Measurements from ENCODE around the gene PVR. TPM values are rescaled to one million over a fixed set of nuclear protein-coding genes. Genes with fewer than 3 reads are reported as not detected.

The PVR gene
- total and polyA plus RNA-seq, 9 of the 15 experiments (the other 6 are each of a cell fraction or from before 2014, with no cell fraction given) = 0.89 to 14.5 (median 9.8) TPM

DNA sequence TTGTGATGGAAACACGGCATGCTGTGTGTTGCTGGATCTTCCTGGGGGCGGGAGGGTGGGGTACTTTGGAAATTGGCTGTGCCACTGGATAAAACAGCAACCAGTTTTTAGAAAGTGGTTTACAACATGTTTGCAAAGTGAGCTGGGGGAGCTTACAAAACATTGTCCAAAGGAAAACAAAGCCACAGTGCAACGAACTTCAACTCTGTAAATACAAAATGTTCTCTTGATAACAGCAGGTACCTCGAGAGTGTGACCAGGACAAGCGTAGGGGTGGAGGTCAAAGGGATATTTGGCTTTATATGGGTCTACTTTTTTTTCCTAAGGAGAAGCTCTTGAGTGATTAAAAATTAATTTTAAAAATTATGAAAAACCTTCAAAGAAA, 27.9 kb upstream of the PVR start:
- FAIRE-seq (no peak), DNase-seq (ENCODE audit: extremely low read depth in 1 of 4, low spot score in 3 of 4) (no peak)

More for the DNA sequence above, 27.9 kb upstream of the PVR start:
- WGBS (ENCODE audit: insufficient coverage, low coverage, missing lambda C conversion rate) = 26% methylated on average over 5 of the region's 5 CpGs
- H3K4me1 ChIP-seq (replicated peaks in 1 of 2; ENCODE audit: control insufficient read depth in 2 of 2, insufficient read depth in 2 of 2, low read length in 2 of 2) = no peaks in the 10 kb centered on the region; a peak in 1 of 5 replicates
- no peaks in the 10 kb centered on the region for H4K20me1 ChIP-seq (replicated peaks; ENCODE audit: control insufficient read depth, insufficient read depth, low read length)
- no TSS peak for BruUV-seq (replicated peaks)
- no peak overlapping the region for H3K27ac ChIP-seq (ENCODE audit: extremely low read depth, low read depth, low read length)
- POLR2A ChIA-PET = interaction anchor here (1.3 to 2.4 kb wide), 2 partner anchors 11 to 14 kb away, joined by 3 to 8 read pairs; no protein-coding TSS in a partner anchor
- H3K79me2 ChIP-seq (ENCODE audit: control insufficient read depth, insufficient read depth, low read length) = no peaks in the 10 kb centered on the region
- no peaks in the 10 kb centered on the region for H3K36me3 ChIP-seq (ENCODE audit: control insufficient read depth, insufficient read depth, low read length)
- TF ChIP-seq, protein P1, sequence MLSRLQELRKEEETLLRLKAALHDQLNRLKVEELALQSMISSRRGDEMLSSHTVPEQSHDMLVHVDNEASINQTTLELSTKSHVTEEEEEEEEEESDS (CRISPR knock-in tag; IDR thresholded peaks at IDR 0.05) = no peak
- TF ChIP-seq TEAD4 (IDR thresholded peaks at IDR 0.05; ENCODE audit: low read length) = no peak
- no peak for TF ChIP-seq TEAD4 (CRISPR knock-in tag; IDR thresholded peaks at IDR 0.05; ENCODE audit: borderline replicate concordance)
- TF ChIP-seq KDM4B (IDR thresholded peaks at IDR 0.05; ENCODE audit: borderline replicate concordance in 2 of 2, low read depth in 1 of 2) = no peak
- TF ChIP-seq HNRNPK (IDR thresholded peaks at IDR 0.05; ENCODE audit: low read depth, low read length, poor library complexity, severe bottlenecking) = no peak
- TF ChIP-seq CHD4 (IDR thresholded peaks at IDR 0.05; ENCODE audit: insufficient read depth, insufficient replicate concordance, low read depth, low read length, poor library complexity, severe bottlenecking) = no peak
- TF ChIP-seq, protein P2, sequence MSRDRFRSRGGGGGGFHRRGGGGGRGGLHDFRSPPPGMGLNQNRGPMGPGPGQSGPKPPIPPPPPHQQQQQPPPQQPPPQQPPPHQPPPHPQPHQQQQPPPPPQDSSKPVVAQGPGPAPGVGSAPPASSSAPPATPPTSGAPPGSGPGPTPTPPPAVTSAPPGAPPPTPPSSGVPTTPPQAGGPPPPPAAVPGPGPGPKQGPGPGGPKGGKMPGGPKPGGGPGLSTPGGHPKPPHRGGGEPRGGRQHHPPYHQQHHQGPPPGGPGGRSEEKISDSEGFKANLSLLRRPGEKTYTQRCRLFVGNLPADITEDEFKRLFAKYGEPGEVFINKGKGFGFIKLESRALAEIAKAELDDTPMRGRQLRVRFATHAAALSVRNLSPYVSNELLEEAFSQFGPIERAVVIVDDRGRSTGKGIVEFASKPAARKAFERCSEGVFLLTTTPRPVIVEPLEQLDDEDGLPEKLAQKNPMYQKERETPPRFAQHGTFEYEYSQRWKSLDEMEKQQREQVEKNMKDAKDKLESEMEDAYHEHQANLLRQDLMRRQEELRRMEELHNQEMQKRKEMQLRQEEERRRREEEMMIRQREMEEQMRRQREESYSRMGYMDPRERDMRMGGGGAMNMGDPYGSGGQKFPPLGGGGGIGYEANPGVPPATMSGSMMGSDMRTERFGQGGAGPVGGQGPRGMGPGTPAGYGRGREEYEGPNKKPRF (IDR thresholded peaks at IDR 0.05; ENCODE audit: low read depth, low read length) = no peak
- TF ChIP-seq TEAD2 (tag; IDR thresholded peaks at IDR 0.05) = no peak
- no peak for TF ChIP-seq ZNF551 (CRISPR knock-in tag; IDR thresholded peaks at IDR 0.05)
- TF ChIP-seq EGR1 (conservative IDR thresholded peaks at IDR 0.05) = no peak
- no peak for TF ChIP-seq PHB (CRISPR knock-in tag; IDR thresholded peaks at IDR 0.05)
- TF ChIP-seq XRCC4 (IDR thresholded peaks at IDR 0.05; ENCODE audit: extremely low read depth, insufficient read depth, insufficient read length) = no peak
- no peak for TF ChIP-seq BRD9 (IDR thresholded peaks at IDR 0.05; ENCODE audit: low read depth, partially characterized antibody)
- TF ChIP-seq ZNF507 (tag; conservative IDR thresholded peaks at IDR 0.05) = no peak
- TF ChIP-seq CREM (IDR thresholded peaks at IDR 0.05; ENCODE audit: low read depth) = no peak
- no peak for TF ChIP-seq TSC22D4 (tag; IDR thresholded peaks at IDR 0.05)
- TF ChIP-seq, protein P3, sequence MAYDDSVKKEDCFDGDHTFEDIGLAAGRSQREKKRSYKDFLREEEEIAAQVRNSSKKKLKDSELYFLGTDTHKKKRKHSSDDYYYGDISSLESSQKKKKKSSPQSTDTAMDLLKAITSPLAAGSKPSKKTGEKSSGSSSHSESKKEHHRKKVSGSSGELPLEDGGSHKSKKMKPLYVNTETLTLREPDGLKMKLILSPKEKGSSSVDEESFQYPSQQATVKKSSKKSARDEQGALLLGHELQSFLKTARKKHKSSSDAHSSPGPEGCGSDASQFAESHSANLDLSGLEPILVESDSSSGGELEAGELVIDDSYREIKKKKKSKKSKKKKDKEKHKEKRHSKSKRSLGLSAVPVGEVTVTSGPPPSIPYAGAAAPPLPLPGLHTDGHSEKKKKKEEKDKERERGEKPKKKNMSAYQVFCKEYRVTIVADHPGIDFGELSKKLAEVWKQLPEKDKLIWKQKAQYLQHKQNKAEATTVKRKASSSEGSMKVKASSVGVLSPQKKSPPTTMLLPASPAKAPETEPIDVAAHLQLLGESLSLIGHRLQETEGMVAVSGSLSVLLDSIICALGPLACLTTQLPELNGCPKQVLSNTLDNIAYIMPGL (CRISPR knock-in tag; IDR thresholded peaks at IDR 0.05) = no peak
- H3K9me3 ChIP-seq (replicated peaks; ENCODE audit: control insufficient read depth, insufficient read depth, low read depth, low read length) = no peaks in the 10 kb centered on the region
- no peaks in the 10 kb centered on the region for H3K9me1 ChIP-seq (ENCODE audit: control insufficient read depth, insufficient read depth, low read length)
- H2AFZ ChIP-seq (ENCODE audit: low read depth, low read length) = 0 out of 2 replicates have a peak overlapping the region, but pooled peaks have one; percentile 25
- no peak overlapping the region for H3K9ac ChIP-seq (ENCODE audit: insufficient read depth in 1 of 2, low read depth in 2 of 2, low read length in 2 of 2)
- CTCF ChIA-PET (ENCODE audit: low intra/inter-chr PET ratio) = no interaction called here
- H3K27me3 ChIP-seq (ENCODE audit: control insufficient read depth in 2 of 2, insufficient read depth in 2 of 2, low read length in 2 of 2) = no peaks in the 10 kb centered on the region; a peak in 2 of 5 replicates
- ATAC-seq = no peak
- no peak overlapping the region for H3K4me2 ChIP-seq (ENCODE audit: insufficient read depth, low read length)
- intact Hi-C loops (cut with micrococcal nuclease) = no loop called here
- H3K4me3 ChIP-seq = no peak overlapping the region
- in situ Hi-C loops (cut with MboI) = no loop called here
